ENCODE measurements around the gene LARP4B. TPM values are rescaled to one million over a fixed set of nuclear protein-coding genes. Genes with fewer than 3 reads are reported as not detected.
A peak's percentile ranks its signal among the peaks of the same experiment; 100 is the strongest.

Gene LARP4B
- polyA plus RNA-seq (2013): 36.4 and 38.8 TPM in 2 replicates

GRCh38 chr10:931326-932318 is at the start of gene LARP4B:
LARP4B (minus strand) TSS chr10:931705; CDS start chr10:885721, 45,984 bp downstream.
- WGBS (ENCODE audit: extremely low coverage, insufficient coverage, insufficient read length): no CpG with 5 or more reads among the region's 137 CpGs
- Histone ChIP-seq H2BK5ac (ENCODE audit: low read depth, low read length, poor library complexity) (peak within 1 kb of the TSS; percentile 86), H3K14ac (ENCODE audit: low read length) (peak within 1 kb of the TSS; percentile 89), H3K27me3 (ENCODE audit: insufficient read depth, low read length) (no peaks in the 10 kb centered on the region), H4K12ac (ENCODE audit: low read depth, low read length) (peak within 1 kb of the TSS; percentile 85), H2AFZ (ENCODE audit: insufficient read depth, low read length, poor library complexity) (peak within 1 kb of the TSS; percentile 37), H3K23ac (ENCODE audit: low read length) (no peak within 1 kb of the TSS), H3K36me3 (ENCODE audit: control insufficient read depth in 1 of 2, insufficient read depth in 2 of 2, low read length in 2 of 2) (peaks cover 4 to 5% of the 10 kb centered on the region in 2 experiments), H3K4me2 (ENCODE audit: low read length) (peak within 1 kb of the TSS; percentile 98), H3K9me3 (ENCODE audit: insufficient read depth, low read depth, low read length) (no peaks in the 10 kb centered on the region), H4K91ac (ENCODE audit: low read depth, low read length) (peak within 1 kb of the TSS; percentile 98), H3K18ac (ENCODE audit: low read length) (peak within 1 kb of the TSS; percentile 90), H3K4me1 (ENCODE audit: control insufficient read depth in 1 of 2, insufficient read depth in 2 of 2, low read length in 2 of 2) (peaks cover 2 to 4% of the 10 kb centered on the region in 2 experiments), H3K9ac (ENCODE audit: low read length) (peak within 1 kb of the TSS; percentile 88), H3K79me2 (ENCODE audit: control insufficient read depth, insufficient read depth, low read length, poor library complexity) (peaks cover 32% of the 10 kb centered on the region), H3K4me3 (ENCODE audit: low read depth, low read length) (peak within 1 kb of the TSS; percentile 86), H2BK120ac (ENCODE audit: insufficient read depth, low read length, poor library complexity) (peak within 1 kb of the TSS; percentile 54), H3K4ac (ENCODE audit: low read depth, low read length) (peak within 1 kb of the TSS; percentile 95), H2BK12ac (ENCODE audit: low read length) (no peak within 1 kb of the TSS), H3K27ac (ENCODE audit: low read depth, low read length) (peak within 1 kb of the TSS; percentile 93), H2AK5ac (ENCODE audit: low read length) (peak within 1 kb of the TSS; percentile 86), H4K8ac (ENCODE audit: low read depth, low read length) (peak within 1 kb of the TSS; percentile 98), H3K79me1 (ENCODE audit: low read length) (peaks cover 10% of the 10 kb centered on the region)
- peak; percentile 99 for DNase-seq

- Histone ChIP-seq H3K4ac (ENCODE audit: low read depth, low read length) (no peak overlapping the region), H2AK5ac (ENCODE audit: low read length) (no peak overlapping the region), H4K91ac (ENCODE audit: low read depth, low read length) (no peak overlapping the region), H3K79me2 (ENCODE audit: control insufficient read depth, insufficient read depth, low read length, poor library complexity) (no peaks in the 10 kb centered on the region), H2BK5ac (ENCODE audit: low read depth, low read length, poor library complexity) (no peak overlapping the region), H3K23ac (ENCODE audit: low read length) (no peak overlapping the region), H3K4me1 (ENCODE audit: control insufficient read depth in 1 of 2, insufficient read depth in 2 of 2, low read length in 2 of 2) (peaks cover 0 to 4% of the 10 kb centered on the region in 2 experiments), H3K9ac (ENCODE audit: low read length) (no peak overlapping the region), H3K9me3 (ENCODE audit: insufficient read depth, low read depth, low read length) (peaks cover 18% of the 10 kb centered on the region), H2AFZ (ENCODE audit: insufficient read depth, low read length, poor library complexity) (no peak overlapping the region), H3K4me2 (ENCODE audit: low read length) (no peak overlapping the region), H3K18ac (ENCODE audit: low read length) (no peak overlapping the region), H3K4me3 (ENCODE audit: low read depth, low read length) (no peak overlapping the region), H3K27ac (ENCODE audit: low read depth, low read length) (no peak overlapping the region), H3K36me3 (ENCODE audit: control insufficient read depth in 1 of 2, insufficient read depth in 2 of 2, low read length in 2 of 2) (peaks cover 0 to 6% of the 10 kb centered on the region in 2 experiments), H4K12ac (ENCODE audit: low read depth, low read length) (no peak overlapping the region), H3K14ac (ENCODE audit: low read length) (no peak overlapping the region), H3K27me3 (ENCODE audit: insufficient read depth, low read length) (no peaks in the 10 kb centered on the region), H3K79me1 (ENCODE audit: low read length) (no peaks in the 10 kb centered on the region), H4K8ac (ENCODE audit: low read depth, low read length) (no peak overlapping the region), H2BK12ac (ENCODE audit: low read length) (no peak overlapping the region), H2BK120ac (ENCODE audit: insufficient read depth, low read length, poor library complexity) (no peak overlapping the region)
- no peak for DNase-seq
- WGBS (ENCODE audit: extremely low coverage, insufficient coverage, insufficient read length): no CpG with 5 or more reads among the region's 5 CpGs
These were observed 49.1 kb upstream of the LARP4B start for GRCh38 chr10:980468-981093.

- no peak overlapping the region for H3K9ac ChIP-seq (ENCODE audit: low read length)
- no peak overlapping the region for H3K27ac ChIP-seq (ENCODE audit: low read depth, low read length)
- no peak overlapping the region for H3K4me3 ChIP-seq (ENCODE audit: low read depth, low read length)
- no peak for DNase-seq
- H4K12ac ChIP-seq (ENCODE audit: low read depth, low read length): no peak overlapping the region
- peaks cover 0 to 6% of the 10 kb centered on the region in 2 experiments for H3K36me3 ChIP-seq (ENCODE audit: control insufficient read depth in 1 of 2, insufficient read depth in 2 of 2, low read length in 2 of 2)
- H4K8ac ChIP-seq (ENCODE audit: low read depth, low read length): no peak overlapping the region
- no peaks in the 10 kb centered on the region for H3K27me3 ChIP-seq (ENCODE audit: insufficient read depth, low read length)
- H3K4me1 ChIP-seq (ENCODE audit: control insufficient read depth in 1 of 2, insufficient read depth in 2 of 2, low read length in 2 of 2): no peaks in the 10 kb centered on the region
- no peak overlapping the region for H2BK120ac ChIP-seq (ENCODE audit: insufficient read depth, low read length, poor library complexity)
- H2AK5ac ChIP-seq (ENCODE audit: low read length): no peak overlapping the region
- no peak overlapping the region for H2BK12ac ChIP-seq (ENCODE audit: low read length)
- WGBS (ENCODE audit: extremely low coverage, insufficient coverage, insufficient read length): no CpG with 5 or more reads among the region's 2 CpGs
- H3K14ac ChIP-seq (ENCODE audit: low read length): no peak overlapping the region
- no peak overlapping the region for H2AFZ ChIP-seq (ENCODE audit: insufficient read depth, low read length, poor library complexity)
- no peak overlapping the region for H3K4ac ChIP-seq (ENCODE audit: low read depth, low read length)
- H2BK5ac ChIP-seq (ENCODE audit: low read depth, low read length, poor library complexity): no peak overlapping the region
- no peak overlapping the region for H3K23ac ChIP-seq (ENCODE audit: low read length)
- no peak overlapping the region for H4K91ac ChIP-seq (ENCODE audit: low read depth, low read length)
- no peak overlapping the region for H3K18ac ChIP-seq (ENCODE audit: low read length)
- peaks cover 22% of the 10 kb centered on the region for H3K9me3 ChIP-seq (ENCODE audit: insufficient read depth, low read depth, low read length)
- H3K79me1 ChIP-seq (ENCODE audit: low read length): no peaks in the 10 kb centered on the region
- no peaks in the 10 kb centered on the region for H3K79me2 ChIP-seq (ENCODE audit: control insufficient read depth, insufficient read depth, low read length, poor library complexity)
- H3K4me2 ChIP-seq (ENCODE audit: low read length): no peak overlapping the region
These were observed 47.4 kb upstream of the LARP4B start for GRCh38 chr10:978826-979421.

- Histone ChIP-seq H3K4me3 (ENCODE audit: low read depth, low read length) (peak overlapping the region; percentile 37), H2AK5ac (ENCODE audit: low read length) (no peak overlapping the region), H3K4me1 (ENCODE audit: control insufficient read depth in 1 of 2, insufficient read depth in 2 of 2, low read length in 2 of 2) (no peaks in the 10 kb centered on the region), H3K79me1 (ENCODE audit: low read length) (no peaks in the 10 kb centered on the region), H3K18ac (ENCODE audit: low read length) (no peak overlapping the region), H4K91ac (ENCODE audit: low read depth, low read length) (no peak overlapping the region), H2AFZ (ENCODE audit: insufficient read depth, low read length, poor library complexity) (no peak overlapping the region), H3K79me2 (ENCODE audit: control insufficient read depth, insufficient read depth, low read length, poor library complexity) (no peaks in the 10 kb centered on the region), H2BK12ac (ENCODE audit: low read length) (no peak overlapping the region), H4K8ac (ENCODE audit: low read depth, low read length) (no peak overlapping the region), H2BK5ac (ENCODE audit: low read depth, low read length, poor library complexity) (no peak overlapping the region), H3K36me3 (ENCODE audit: control insufficient read depth in 1 of 2, insufficient read depth in 2 of 2, low read length in 2 of 2) (peaks cover 0 to 6% of the 10 kb centered on the region in 2 experiments), H3K4me2 (ENCODE audit: low read length) (no peak overlapping the region), H3K4ac (ENCODE audit: low read depth, low read length) (no peak overlapping the region), H3K23ac (ENCODE audit: low read length) (no peak overlapping the region), H4K12ac (ENCODE audit: low read depth, low read length) (no peak overlapping the region), H3K27me3 (ENCODE audit: insufficient read depth, low read length) (no peaks in the 10 kb centered on the region), H3K9ac (ENCODE audit: low read length) (no peak overlapping the region), H3K27ac (ENCODE audit: low read depth, low read length) (no peak overlapping the region), H3K14ac (ENCODE audit: low read length) (no peak overlapping the region), H2BK120ac (ENCODE audit: insufficient read depth, low read length, poor library complexity) (no peak overlapping the region), H3K9me3 (ENCODE audit: insufficient read depth, low read depth, low read length) (peaks cover 23% of the 10 kb centered on the region)
- WGBS (ENCODE audit: extremely low coverage, insufficient coverage, insufficient read length): no CpG with 5 or more reads among the region's 22 CpGs
- no peak for DNase-seq
These were observed 44.8 kb upstream of the LARP4B start for GRCh38 chr10:976316-976715.
